H9 (cell line): ENCODE data around the gene NF1. TPM values are rescaled to one million over a fixed set of nuclear protein-coding genes. Genes with fewer than 3 reads are reported as not detected.

Experiments
- DNase-seq: peaks from one replicate; pipeline ENCODE4 v3.0.0-alpha.2; 2017
- H2AFZ ChIP-seq: one replicate; pipeline ENCODE4 v1.6.1; 2013; ENCODE audit warnings: mild to moderate bottlenecking, low read length, control low read depth, moderate library complexity
- H2AK5ac ChIP-seq: 2 replicates; pipeline ENCODE4 v1.6.1; 2013; ENCODE audit warnings: low read length, control low read depth, mixed read lengths; ENCODE audit not compliant: insufficient read length
- H2BK120ac ChIP-seq: one replicate; pipeline ENCODE4 v1.6.1; 2013; ENCODE audit warnings: low read depth, mild to moderate bottlenecking, low read length, control low read depth, inconsistent platforms; ENCODE audit not compliant: poor library complexity, severe bottlenecking
- H2BK12ac ChIP-seq: 2 replicates; pipeline ENCODE4 v1.6.1; 2013; ENCODE audit warnings: low read length, control low read depth, mixed read lengths, low read depth; ENCODE audit not compliant: insufficient read length
- H2BK15ac ChIP-seq: 2 replicates; pipeline ENCODE4 v1.6.1; 2013; ENCODE audit warnings: low read depth, low read length, control low read depth
- H2BK20ac ChIP-seq: one replicate; pipeline ENCODE4 v1.6.1; 2013; ENCODE audit warnings: low read depth, mild to moderate bottlenecking, low read length, control low read depth, inconsistent platforms; ENCODE audit not compliant: poor library complexity, severe bottlenecking
- H2BK5ac ChIP-seq: 2 replicates; pipeline ENCODE4 v1.6.1; 2013; ENCODE audit warnings: low read length, control low read depth, mixed read lengths; ENCODE audit not compliant: insufficient read length
- H3K14ac ChIP-seq: 2 replicates; pipeline ENCODE4 v1.6.1; 2013; ENCODE audit warnings: low read length, control low read depth; ENCODE audit not compliant: insufficient read depth
- H3K18ac ChIP-seq: 2 replicates; pipeline ENCODE4 v1.6.1; 2013; ENCODE audit warnings: low read depth, mild to moderate bottlenecking, mixed read lengths, low read length, control low read depth; ENCODE audit not compliant: insufficient read length
- H3K23ac ChIP-seq: 2 replicates; pipeline ENCODE4 v1.6.1; 2013; ENCODE audit warnings: low read length, control low read depth, mixed read lengths, low read depth; ENCODE audit not compliant: insufficient read length
- H3K23me2 ChIP-seq: 2 replicates; pipeline ENCODE4 v1.6.1; 2013; ENCODE audit warnings: low read depth, mild to moderate bottlenecking, mixed read lengths, low read length, control low read depth; ENCODE audit not compliant: insufficient read length, poor library complexity, severe bottlenecking
- H3K27ac ChIP-seq: 2 replicates; pipeline ENCODE4 v1.5.1; 2013; ENCODE audit warnings: low read length, control low read depth, mixed read lengths, low read depth; ENCODE audit not compliant: insufficient read length
- H3K27me3 ChIP-seq: 2 replicates; pipeline ENCODE4 v1.6.1; 2013; ENCODE audit warnings: low read length, control low read depth, inconsistent platforms; ENCODE audit not compliant: insufficient read depth
- H3K4ac ChIP-seq: 2 replicates; pipeline ENCODE4 v1.6.1; 2013; ENCODE audit warnings: low read depth, mild to moderate bottlenecking, control low read depth, inconsistent platforms, low read length, moderate library complexity
- H3K4me1 ChIP-seq: 2 replicates; pipeline ENCODE4 v1.6.1; 2013; ENCODE audit warnings: low read length, control low read depth, inconsistent platforms; ENCODE audit not compliant: insufficient read depth
- H3K4me2 ChIP-seq: 2 replicates; pipeline ENCODE4 v1.6.1; 2013; ENCODE audit warnings: low read length, control low read depth, mixed read lengths; ENCODE audit not compliant: insufficient read length, insufficient read depth
- H3K56ac ChIP-seq: 2 replicates; pipeline ENCODE4 v1.6.1; 2013; ENCODE audit warnings: low read depth, mild to moderate bottlenecking, mixed read lengths, low read length, control low read depth; ENCODE audit not compliant: insufficient read length
- H3K79me1 ChIP-seq: 2 replicates; pipeline ENCODE4 v1.6.1; 2013; ENCODE audit warnings: low read depth, mild to moderate bottlenecking, moderate library complexity, low read length, control low read depth, inconsistent platforms; ENCODE audit not compliant: insufficient read depth, poor library complexity, severe bottlenecking
- H3K79me2 ChIP-seq: 2 replicates; pipeline ENCODE4 v1.6.1; 2013; ENCODE audit warnings: low read length, control low read depth, inconsistent platforms; ENCODE audit not compliant: insufficient read depth
- H3K9ac ChIP-seq: 2 replicates; pipeline ENCODE4 v1.6.1; 2013; ENCODE audit warnings: low read length, control low read depth, mixed read lengths; ENCODE audit not compliant: insufficient read length; ENCODE audit errors: extremely low read depth
- H3K9me3 ChIP-seq: one replicate; pipeline ENCODE4 v1.6.1; 2013; ENCODE audit warnings: low read depth, low read length, inconsistent platforms; ENCODE audit not compliant: control insufficient read depth
- H3T11ph ChIP-seq: one replicate; pipeline ENCODE4 v1.6.1; 2013; ENCODE audit warnings: mild to moderate bottlenecking, low read length, control low read depth, inconsistent platforms
- H4K20me1 ChIP-seq: one replicate; pipeline ENCODE4 v1.6.1; 2013; ENCODE audit not compliant: control insufficient read depth, insufficient read length, insufficient read depth
- H4K5ac ChIP-seq: 2 replicates; pipeline ENCODE4 v1.6.1; 2013; ENCODE audit warnings: low read depth, mild to moderate bottlenecking, mixed read lengths, low read length, control low read depth; ENCODE audit not compliant: insufficient read length
- H4K8ac ChIP-seq: replicated peaks from 2 replicates; pipeline ENCODE4 v1.6.1; 2013; ENCODE audit warnings: low read length, control low read depth, mixed read lengths, low read depth; ENCODE audit not compliant: insufficient read length
- H4K91ac ChIP-seq: 2 replicates; pipeline ENCODE4 v1.6.1; 2013; ENCODE audit warnings: low read depth, mild to moderate bottlenecking, moderate library complexity, mixed read lengths, low read length, control low read depth; ENCODE audit not compliant: insufficient read length
- H3K27ac Mint-ChIP-seq, 3 experiments: 2 replicates in 2 of 3; 3 replicates in 1 of 3; pipeline ENCODE4 v1.8.0; 2020 to 2021; ENCODE audit warnings: mixed read lengths in 3 of 3, mild to moderate bottlenecking in 1 of 3, moderate library complexity in 1 of 3
- H3K27me3 Mint-ChIP-seq: 2 replicates; pipeline ENCODE4 v1.8.0; 2021; ENCODE audit warnings: low read depth, mild to moderate bottlenecking, moderate library complexity, mixed read lengths
- H3K36me3 Mint-ChIP-seq, 3 experiments: 2 replicates in 2 of 3; 3 replicates in 1 of 3; pipeline ENCODE4 v1.8.0; 2020 to 2021; ENCODE audit warnings: low read depth in 3 of 3, mixed read lengths in 3 of 3; ENCODE audit not compliant: insufficient read depth in 1 of 3
- H3K4me1 Mint-ChIP-seq, 2 experiments: 2 replicates each; pipeline ENCODE4 v1.8.0; 2020; ENCODE audit warnings: mixed read lengths in 2 of 2
- H3K4me3 Mint-ChIP-seq, 2 experiments: 2 replicates in 1 of 2; 3 replicates in 1 of 2; pipeline ENCODE4 v1.8.0; 2020 to 2021; ENCODE audit warnings: mild to moderate bottlenecking in 2 of 2, mixed read lengths in 2 of 2, moderate library complexity in 1 of 2
- H3K9me3 Mint-ChIP-seq, 2 experiments: 2 replicates in 1 of 2; 3 replicates in 1 of 2; pipeline ENCODE4 v1.8.0; 2020; ENCODE audit warnings: mild to moderate bottlenecking in 2 of 2, mixed read lengths in 2 of 2, moderate library complexity in 1 of 2
- CTCF ChIP-seq: fragments of 200-600 bp; sonication (generic); conservative IDR thresholded peaks from 3 replicates; pipeline ENCODE4 v1.8.0; 2021; ENCODE audit warnings: antibody characterized with exemption, mild to moderate bottlenecking
- WGBS: extraction: QIAGEN DNeasy Blood & Tissue Kit; methylation state at CpG from one replicate; pipeline ENCODE4 v1.1.7; 2013; ENCODE audit warnings: missing lambda C conversion rate, low lambda C conversion rate, mixed read lengths; ENCODE audit not compliant: insufficient read length; ENCODE audit errors: extremely low coverage; 5-methylcytosine and 5-hydroxymethylcytosine counted together
- total RNA-seq: library from RNA; stranded (reverse); gene quantifications from 2 replicates; pipeline ENCODE4 v1.2.1, GENCODE V29; 2021

The NF1 gene
- total RNA-seq, 1 experiment from 2014 or later: 38.1 TPM

- H2BK12ac ChIP-seq: no peak overlapping the region
- no peak overlapping the region for H2BK5ac ChIP-seq
- H3K36me3 Mint-ChIP-seq: peaks cover 0 to 1% (median 0%) of the 10 kb centered on the region in 3 experiments; a peak in 2 of 7 replicates
- no peak for TF ChIP-seq CTCF
- H3K27me3 ChIP-seq: no peaks in the 10 kb centered on the region
- no peak overlapping the region for H2BK15ac ChIP-seq
- no peak overlapping the region for H3K9ac ChIP-seq
- H4K20me1 ChIP-seq: no peaks in the 10 kb centered on the region
- H2BK20ac ChIP-seq: no peak overlapping the region
- H3K14ac ChIP-seq: no peak overlapping the region
- H3K79me1 ChIP-seq: no peaks in the 10 kb centered on the region
- H3K4me2 ChIP-seq: no peak overlapping the region
- no peaks in the 10 kb centered on the region for H3K23me2 ChIP-seq
- H3K4me1 ChIP-seq: no peaks in the 10 kb centered on the region
- H3K23ac ChIP-seq: no peak overlapping the region
- peaks cover 5 to 8% of the 10 kb centered on the region in 2 experiments for H3K4me1 Mint-ChIP-seq
- no peak overlapping the region for H3K4me3 Mint-ChIP-seq
- no peak overlapping the region for H3T11ph ChIP-seq
- H4K91ac ChIP-seq: no peak overlapping the region
- no peaks in the 10 kb centered on the region for H3K9me3 ChIP-seq
- H3K79me2 ChIP-seq: no peaks in the 10 kb centered on the region
- no peak overlapping the region for H3K27ac ChIP-seq
- H3K56ac ChIP-seq: no peak overlapping the region
- H3K27me3 Mint-ChIP-seq: no peaks in the 10 kb centered on the region
- H2BK120ac ChIP-seq: no peak overlapping the region
- no peak for DNase-seq
- no peak overlapping the region for H3K4ac ChIP-seq
- no peak overlapping the region for H3K18ac ChIP-seq
- no peak overlapping the region for H2AK5ac ChIP-seq
- H4K8ac ChIP-seq: no peak overlapping the region
- H3K27ac Mint-ChIP-seq: no peak overlapping the region
- no peak overlapping the region for H2AFZ ChIP-seq
- H3K9me3 Mint-ChIP-seq: no peaks in the 10 kb centered on the region
- WGBS: no CpG with 5 or more reads among the region's 1 CpG
- H4K5ac ChIP-seq: no peak overlapping the region
These were observed 226.0 kb downstream of the NF1 start for GRCh38 chr17:31320791-31321190.
